HuH-7.5 (cell line): ENCODE data around the gene LSMEM2.
"Not testable (repeated sequence)": the region's sequence is repeated elsewhere in the genome, so short reads cannot be mapped to it uniquely, and the experiment has no call there.

Source experiments
- DNase-seq: peaks from one replicate; pipeline ENCODE4 v3.0.0; 2011; ENCODE audit warnings: low spot score

LSMEM2 gene

DNA sequence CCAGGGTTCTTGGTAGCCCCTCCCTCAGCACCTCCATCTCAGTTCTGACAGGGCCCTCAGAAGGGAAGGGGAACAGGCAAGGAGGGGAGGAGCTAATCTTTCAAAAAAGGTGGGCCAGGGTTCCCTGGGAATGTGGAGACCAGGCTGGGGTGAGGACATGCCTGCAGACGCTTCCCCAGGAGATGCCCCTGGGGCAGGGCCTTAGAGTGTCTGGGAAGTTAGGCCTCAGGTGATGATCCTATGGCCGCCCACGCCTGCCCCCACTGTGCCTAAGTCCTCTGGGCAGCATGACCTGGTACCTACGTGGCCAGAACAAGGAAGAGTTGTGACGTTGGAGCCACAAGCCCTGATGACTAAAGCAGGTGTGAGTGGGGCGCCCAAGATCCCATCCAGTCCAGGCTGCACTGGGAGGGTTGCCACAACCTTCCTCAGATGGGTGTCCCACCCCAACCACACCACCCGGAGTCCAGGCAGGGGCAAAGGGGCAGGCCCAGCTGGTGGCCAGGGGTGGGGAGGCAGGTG lies 13.9 kb upstream of the LSMEM2 start:
- DNase-seq = no peak

GRCh38 chr3:50265571-50265970 lies 13.3 kb upstream of the LSMEM2 start:
- DNase-seq = no peak

DNA sequence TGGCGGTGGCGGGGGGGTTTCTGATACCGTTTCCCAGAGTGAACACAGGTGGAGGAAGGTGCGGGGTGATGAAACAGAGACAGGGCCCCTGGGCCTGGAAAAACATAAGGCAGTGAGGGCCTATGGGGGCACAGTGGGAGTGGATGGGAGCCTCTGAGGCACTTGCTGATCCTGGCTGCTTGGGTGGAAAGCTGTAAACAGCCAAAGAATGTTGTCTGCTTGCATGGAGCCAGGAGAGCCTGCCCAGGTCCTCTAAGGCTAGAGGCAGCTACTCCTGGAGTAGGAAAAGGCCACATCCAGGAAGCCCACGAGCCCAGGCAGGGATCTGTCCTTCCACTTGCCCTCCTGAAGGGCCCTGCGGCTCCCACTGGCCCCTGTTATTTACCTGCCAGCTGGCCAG lies 12.9 kb upstream of the LSMEM2 start:
- DNase-seq = no peak

GRCh38 chr3:50266836-50267235 lies 12.1 kb upstream of the LSMEM2 start:
- no peak for DNase-seq

- DNase-seq = no peak
Observed at GRCh38 chr3:50267280-50267913, 11.5 kb upstream of the LSMEM2 start.

GRCh38 chr3:50268276-50268675 lies 10.6 kb upstream of the LSMEM2 start:
- no peak for DNase-seq

- DNase-seq = no peak
Observed at GRCh38 chr3:50268703-50269451, 10.0 kb upstream of the LSMEM2 start, which contains the start of gene SEMA3B. SEMA3B (plus strand) TSS chr3:50269147; CDS start chr3:50269241, 94 bp downstream.

- DNase-seq = no peak
Observed at GRCh38 chr3:50269460-50269859, 9.4 kb upstream of the LSMEM2 start.

GRCh38 chr3:50269977-50270413 lies 8.9 kb upstream of the LSMEM2 start:
- no peak for DNase-seq

DNA sequence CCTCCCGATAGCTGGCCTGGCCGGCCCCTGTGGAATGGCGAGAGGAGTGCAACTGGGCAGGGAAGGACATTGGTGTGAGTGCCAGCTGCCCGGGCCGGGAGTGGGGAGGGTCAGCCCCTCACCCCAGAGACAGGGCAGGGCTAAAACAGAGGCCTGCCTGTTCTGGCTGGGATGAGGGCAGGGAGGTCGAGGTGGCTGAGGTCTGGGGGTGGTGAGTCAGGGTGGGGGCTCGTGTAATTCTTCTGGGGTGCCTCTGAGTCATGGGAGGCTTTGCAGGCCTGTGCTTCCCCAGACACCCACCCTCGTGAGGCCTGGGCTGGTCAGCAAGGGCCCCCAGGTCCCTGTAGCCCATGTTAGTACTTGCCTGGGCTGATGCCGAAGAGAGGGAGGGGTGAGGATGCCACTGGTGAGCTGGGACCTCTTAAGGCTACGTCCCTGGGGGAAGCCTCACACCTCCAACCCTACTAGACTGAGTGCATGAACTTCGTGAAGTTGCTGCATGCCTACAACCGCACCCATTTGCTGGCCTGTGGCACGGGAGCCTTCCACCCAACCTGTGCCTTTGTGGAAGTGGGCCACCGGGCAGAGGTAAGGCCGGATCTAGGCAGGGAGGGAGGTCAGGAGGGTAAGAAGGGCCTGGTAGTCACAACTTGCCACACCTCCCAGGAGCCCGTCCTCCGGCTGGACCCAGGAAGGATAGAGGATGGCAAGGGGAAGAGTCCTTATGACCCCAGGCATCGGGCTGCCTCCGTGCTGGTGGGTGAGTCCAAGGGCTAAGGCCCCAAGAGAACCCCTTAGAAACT lies 8.3 kb upstream of the LSMEM2 start:
- no peak for DNase-seq

GRCh38 chr3:50271314-50271936 lies 7.5 kb upstream of the LSMEM2 start:
- peak; percentile 63 for DNase-seq

DNA sequence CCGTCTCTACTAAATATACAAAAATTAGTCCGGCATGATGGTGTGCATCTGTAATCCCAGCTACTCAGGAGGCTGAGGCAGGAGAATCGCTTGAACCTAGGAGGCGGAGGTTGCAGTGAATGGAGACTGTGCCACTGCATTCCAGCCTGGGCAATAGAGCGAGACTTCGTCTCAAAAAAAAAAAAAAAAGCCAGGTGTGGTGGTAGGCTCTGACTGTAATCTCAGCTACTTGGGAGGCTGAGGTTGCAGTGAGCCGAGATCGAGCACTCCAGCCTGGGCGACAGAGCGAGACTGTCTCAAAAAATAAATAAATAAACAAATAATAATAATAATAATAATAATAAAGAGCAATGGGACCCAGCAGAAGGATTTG lies 6.4 kb upstream of the LSMEM2 start:
- DNase-seq = not testable (repeated sequence)

DNA sequence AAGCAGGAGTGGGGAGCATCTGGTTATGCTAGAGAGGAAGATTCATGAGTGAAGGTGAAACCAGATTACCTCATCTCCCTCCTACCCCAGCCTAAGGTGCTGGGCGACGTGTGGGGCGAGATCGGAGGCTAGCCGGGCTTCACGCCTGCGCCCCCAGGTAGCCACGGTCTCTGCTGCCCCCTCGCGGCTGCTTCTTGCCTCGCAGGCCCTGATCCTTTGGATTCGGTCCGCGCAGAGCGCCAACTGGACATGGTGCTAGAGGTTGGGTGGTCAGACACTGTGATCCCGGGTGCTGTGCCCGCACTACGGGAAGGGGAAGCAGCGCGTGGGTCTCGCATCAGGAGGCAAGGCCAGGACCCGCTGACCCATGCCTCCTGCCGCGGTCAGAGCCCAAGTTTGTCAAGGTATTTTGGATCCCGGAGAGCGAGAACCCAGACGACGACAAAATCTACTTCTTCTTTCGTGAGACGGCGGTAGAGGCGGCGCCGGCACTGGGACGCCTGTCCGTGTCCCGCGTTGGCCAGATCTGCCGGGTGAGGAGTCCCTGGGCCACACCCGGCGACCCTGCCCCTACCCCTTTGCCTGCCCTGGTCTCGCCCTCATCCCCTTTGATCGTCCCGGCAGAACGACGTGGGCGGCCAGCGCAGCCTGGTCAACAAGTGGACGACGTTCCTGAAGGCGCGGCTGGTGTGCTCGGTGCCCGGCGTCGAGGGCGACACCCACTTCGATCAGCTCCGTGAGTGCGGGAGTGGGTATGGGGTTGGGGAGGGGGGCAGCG lies 5.8 kb upstream of the LSMEM2 start:
- peak; percentile 99 for DNase-seq

GRCh38 chr3:50273689-50274065 lies 5.2 kb upstream of the LSMEM2 start:
- DNase-seq = no peak

DNA sequence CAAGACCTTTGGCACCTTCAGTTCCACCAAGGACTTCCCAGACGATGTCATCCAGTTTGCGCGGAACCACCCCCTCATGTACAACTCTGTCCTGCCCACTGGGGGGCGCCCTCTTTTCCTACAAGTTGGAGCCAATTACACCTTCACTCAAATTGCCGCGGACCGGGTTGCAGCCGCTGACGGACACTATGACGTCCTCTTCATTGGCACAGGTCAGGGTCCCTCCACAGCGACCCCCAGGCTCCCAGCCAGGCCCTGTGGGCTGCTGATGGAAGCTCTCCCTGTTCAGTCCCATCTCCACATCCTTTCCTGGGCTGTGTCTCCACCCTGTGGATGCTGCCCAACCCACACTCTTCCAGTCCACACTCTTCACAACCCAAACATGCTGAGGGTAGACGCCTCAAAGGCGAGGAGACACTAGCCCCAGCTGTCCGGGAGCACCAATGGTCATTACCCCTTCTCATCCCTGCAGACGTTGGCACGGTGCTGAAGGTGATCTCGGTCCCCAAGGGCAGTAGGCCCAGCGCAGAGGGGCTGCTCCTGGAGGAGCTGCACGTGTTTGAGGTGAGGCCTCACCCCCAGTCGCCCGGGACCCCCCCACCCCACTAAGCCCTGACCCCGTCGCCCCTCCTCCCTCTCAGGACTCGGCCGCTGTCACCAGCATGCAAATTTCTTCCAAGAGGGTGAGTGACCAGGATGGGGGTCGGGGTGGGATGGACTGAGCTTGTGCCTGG lies 4.3 kb upstream of the LSMEM2 start:
- peak; percentile 79 for DNase-seq

DNA sequence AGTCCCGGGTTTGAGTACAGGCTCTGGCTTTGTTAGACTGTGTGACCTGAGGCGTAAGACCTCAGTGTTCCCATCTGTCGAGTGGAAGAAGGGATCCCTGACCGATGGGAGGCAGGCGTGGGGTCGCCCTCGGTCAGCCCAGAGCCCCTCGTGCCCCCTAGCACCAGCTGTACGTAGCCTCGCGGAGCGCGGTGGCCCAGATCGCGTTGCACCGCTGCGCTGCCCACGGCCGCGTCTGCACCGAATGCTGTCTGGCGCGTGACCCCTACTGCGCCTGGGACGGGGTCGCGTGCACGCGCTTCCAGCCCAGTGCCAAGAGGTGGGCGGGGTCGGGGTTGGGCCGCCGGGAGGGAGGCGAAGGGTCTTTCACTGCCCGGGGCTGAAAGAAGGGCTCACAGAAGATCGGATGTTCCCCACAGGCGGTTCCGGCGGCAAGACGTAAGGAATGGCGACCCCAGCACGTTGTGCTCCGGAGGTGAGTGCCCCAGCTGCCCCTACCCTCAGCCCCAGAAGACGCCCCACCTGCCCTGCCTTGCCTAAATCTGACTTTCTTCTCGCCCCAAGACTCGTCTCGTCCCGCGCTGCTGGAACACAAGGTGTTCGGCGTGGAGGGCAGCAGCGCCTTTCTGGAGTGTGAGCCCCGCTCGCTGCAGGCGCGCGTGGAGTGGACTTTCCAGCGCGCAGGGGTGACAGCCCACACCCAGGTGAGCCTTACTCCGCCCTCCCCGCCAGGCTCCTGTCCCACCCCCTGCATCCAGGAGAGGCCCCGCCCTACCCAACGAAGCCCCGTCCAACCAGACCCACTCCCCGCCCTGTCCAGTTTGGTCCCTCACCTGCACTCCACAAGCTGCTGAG lies 3.5 kb upstream of the LSMEM2 start:
- DNase-seq = no peak

- no peak for DNase-seq
Observed at GRCh38 chr3:50275996-50276761, 2.7 kb upstream of the LSMEM2 start.

GRCh38 chr3:50276762-50277101 lies 2.2 kb upstream of the LSMEM2 start:
- DNase-seq = no peak
